Vagina (tissue), 2 donors: ENCODE results near the gene ADGRG2.

Source experiments
- CTCF ChIP-seq, 3 experiments: fragments of 450-650 bp in 2 of 3; fragments of 200-600 bp in 1 of 3; sonication (generic) in 1 of 3; IDR thresholded peaks; one replicate each; pipeline ENCODE4 v1.5.1; 2017 to 2019; ENCODE audit warnings: antibody characterized with exemption in 3 of 3, mild to moderate bottlenecking in 2 of 3, moderate library complexity in 2 of 3
- POLR2A ChIP-seq, 2 donors: fragments of 450-650 bp; IDR thresholded peaks; one replicate each; pipeline ENCODE4 v1.6.1; 2017; ENCODE audit warnings: antibody characterized with exemption in 2 of 2, mild to moderate bottlenecking in 2 of 2, moderate library complexity in 2 of 2
- POLR2AphosphoS5 ChIP-seq, 2 donors: sonication (generic); formaldehyde crosslinking; IDR thresholded peaks; one replicate each; pipeline ENCODE4 v1.9.0; 2017; ENCODE audit warnings: antibody characterized with exemption in 2 of 2, mild to moderate bottlenecking in 2 of 2, low read depth in 1 of 2; ENCODE audit not compliant: insufficient read depth in 1 of 2

GRCh38 chrX:19005909-19006308 is 116.4 kb downstream of the ADGRG2 start:
- TF ChIP-seq CTCF (IDR thresholded peaks at IDR 0.05) (no peak), POLR2A (IDR thresholded peaks at IDR 0.05) (no peak), POLR2AphosphoS5 (IDR thresholded peaks at IDR 0.05; ENCODE audit: insufficient read depth in 1 of 2, low read depth in 1 of 2) (no peak)
